BE2C (cell line): ENCODE data around the gene OR6C75.

Experiments used
- DNase-seq: peaks from one replicate; pipeline ENCODE4 v3.0.0-alpha.2; 2020
- H3K27me3 ChIP-seq: fragments of 250-450 bp; sonication (Bioruptor Pico); 2 replicates; pipeline ENCODE4 v1.5.1; 2020; ENCODE audit warnings: mild to moderate bottlenecking
- H3K36me3 ChIP-seq: fragments of 250-450 bp; sonication (Bioruptor Pico); 2 replicates; pipeline ENCODE4 v1.5.1; 2020; ENCODE audit warnings: mild to moderate bottlenecking
- H3K4me1 ChIP-seq: fragments of 250-450 bp; sonication (Bioruptor Pico); 2 replicates; pipeline ENCODE4 v1.5.1; 2020
- H3K4me3 ChIP-seq: 2 replicates; pipeline ENCODE4 v1.5.1; 2011; ENCODE audit warnings: low read depth, low read length
- H3K9me3 ChIP-seq: fragments of 250-450 bp; sonication (Bioruptor Pico); 2 replicates; pipeline ENCODE4 v1.5.1; 2020
- TF ChIP-seq, protein P1 (sequence below): IDR thresholded peaks from 2 replicates; pipeline ENCODE4 v1.5.1; 2012; ENCODE audit warnings: mild to moderate bottlenecking, low read depth, low read length

OR6C75 gene

DNA sequence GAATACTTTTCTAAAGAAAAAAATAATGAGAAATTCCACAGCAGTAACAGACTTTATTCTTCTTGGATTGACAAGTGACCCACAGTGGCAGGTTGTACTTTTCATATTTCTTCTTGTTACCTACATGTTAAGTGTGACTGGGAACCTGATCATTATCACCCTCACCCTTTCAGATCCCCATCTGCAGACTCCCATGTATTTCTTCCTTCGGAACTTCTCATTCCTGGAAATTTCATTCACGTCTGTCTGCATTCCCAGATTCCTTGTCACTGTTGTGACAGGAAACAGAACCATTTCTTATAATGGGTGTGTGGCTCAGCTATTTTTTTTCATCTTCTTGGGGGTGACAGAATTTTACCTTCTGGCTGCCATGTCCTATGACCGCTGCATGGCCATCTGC lies 2.3 kb downstream of the OR6C75 start:
- Histone ChIP-seq H3K4me1 (no peaks in the 10 kb centered on the region), H3K9me3 (no peaks in the 10 kb centered on the region), H3K36me3 (no peaks in the 10 kb centered on the region), H3K27me3 (no peaks in the 10 kb centered on the region), H3K4me3 (no peak overlapping the region)
- no peak for DNase-seq
- TF ChIP-seq, protein P1, sequence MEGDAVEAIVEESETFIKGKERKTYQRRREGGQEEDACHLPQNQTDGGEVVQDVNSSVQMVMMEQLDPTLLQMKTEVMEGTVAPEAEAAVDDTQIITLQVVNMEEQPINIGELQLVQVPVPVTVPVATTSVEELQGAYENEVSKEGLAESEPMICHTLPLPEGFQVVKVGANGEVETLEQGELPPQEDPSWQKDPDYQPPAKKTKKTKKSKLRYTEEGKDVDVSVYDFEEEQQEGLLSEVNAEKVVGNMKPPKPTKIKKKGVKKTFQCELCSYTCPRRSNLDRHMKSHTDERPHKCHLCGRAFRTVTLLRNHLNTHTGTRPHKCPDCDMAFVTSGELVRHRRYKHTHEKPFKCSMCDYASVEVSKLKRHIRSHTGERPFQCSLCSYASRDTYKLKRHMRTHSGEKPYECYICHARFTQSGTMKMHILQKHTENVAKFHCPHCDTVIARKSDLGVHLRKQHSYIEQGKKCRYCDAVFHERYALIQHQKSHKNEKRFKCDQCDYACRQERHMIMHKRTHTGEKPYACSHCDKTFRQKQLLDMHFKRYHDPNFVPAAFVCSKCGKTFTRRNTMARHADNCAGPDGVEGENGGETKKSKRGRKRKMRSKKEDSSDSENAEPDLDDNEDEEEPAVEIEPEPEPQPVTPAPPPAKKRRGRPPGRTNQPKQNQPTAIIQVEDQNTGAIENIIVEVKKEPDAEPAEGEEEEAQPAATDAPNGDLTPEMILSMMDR = no peak

DNA sequence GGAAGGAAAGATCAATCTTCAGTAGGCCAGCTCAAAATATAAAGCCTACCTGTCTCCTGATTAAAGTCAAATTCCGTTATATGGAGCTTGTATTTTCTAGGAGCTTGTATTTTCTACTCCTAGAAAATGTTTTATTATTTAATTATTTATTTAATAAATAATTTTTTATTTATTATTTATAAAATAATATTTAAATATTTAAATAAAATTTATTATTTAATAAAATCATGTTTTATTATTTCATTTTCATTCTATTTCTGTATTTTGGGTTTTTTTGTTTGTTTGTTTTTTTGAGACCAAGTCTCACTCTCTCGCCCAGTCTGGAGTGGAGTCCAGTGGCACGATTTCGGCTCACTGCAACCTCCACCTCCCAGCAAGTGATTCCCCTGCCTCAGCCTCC lies 9.7 kb downstream of the OR6C75 start:
- Histone ChIP-seq H3K27me3 (no peaks in the 10 kb centered on the region), H3K4me1 (no peaks in the 10 kb centered on the region), H3K36me3 (no peaks in the 10 kb centered on the region), H3K4me3 (no peak overlapping the region), H3K9me3 (no peaks in the 10 kb centered on the region)
- no peak for DNase-seq
- TF ChIP-seq, protein P1 = no peak

DNA sequence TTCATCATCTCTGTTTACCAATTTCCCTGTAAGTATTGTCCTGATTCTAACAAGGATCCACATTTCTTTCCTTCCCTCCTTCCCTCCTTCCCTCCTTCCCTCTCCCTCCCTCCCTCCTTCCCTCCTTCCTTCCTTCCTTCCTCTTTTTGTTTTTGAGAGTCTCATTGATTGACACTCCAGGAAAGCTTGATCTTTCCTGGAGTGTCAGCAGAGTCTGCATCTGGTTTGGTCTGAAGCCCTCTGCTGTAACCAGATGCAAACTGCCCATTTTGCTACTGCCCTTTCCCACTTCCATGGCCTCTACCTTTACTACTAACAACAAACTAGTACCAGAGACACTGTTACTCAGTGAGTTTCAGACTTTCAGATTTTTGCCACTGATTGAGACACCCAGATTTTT lies 23.1 kb downstream of the OR6C75 start:
- H3K27me3 ChIP-seq = no peaks in the 10 kb centered on the region
- H3K4me3 ChIP-seq = no peak overlapping the region
- TF ChIP-seq, protein P1 = no peak
- H3K9me3 ChIP-seq = no peaks in the 10 kb centered on the region
- H3K4me1 ChIP-seq = no peaks in the 10 kb centered on the region
- no peaks in the 10 kb centered on the region for H3K36me3 ChIP-seq
- DNase-seq = no peak

DNA sequence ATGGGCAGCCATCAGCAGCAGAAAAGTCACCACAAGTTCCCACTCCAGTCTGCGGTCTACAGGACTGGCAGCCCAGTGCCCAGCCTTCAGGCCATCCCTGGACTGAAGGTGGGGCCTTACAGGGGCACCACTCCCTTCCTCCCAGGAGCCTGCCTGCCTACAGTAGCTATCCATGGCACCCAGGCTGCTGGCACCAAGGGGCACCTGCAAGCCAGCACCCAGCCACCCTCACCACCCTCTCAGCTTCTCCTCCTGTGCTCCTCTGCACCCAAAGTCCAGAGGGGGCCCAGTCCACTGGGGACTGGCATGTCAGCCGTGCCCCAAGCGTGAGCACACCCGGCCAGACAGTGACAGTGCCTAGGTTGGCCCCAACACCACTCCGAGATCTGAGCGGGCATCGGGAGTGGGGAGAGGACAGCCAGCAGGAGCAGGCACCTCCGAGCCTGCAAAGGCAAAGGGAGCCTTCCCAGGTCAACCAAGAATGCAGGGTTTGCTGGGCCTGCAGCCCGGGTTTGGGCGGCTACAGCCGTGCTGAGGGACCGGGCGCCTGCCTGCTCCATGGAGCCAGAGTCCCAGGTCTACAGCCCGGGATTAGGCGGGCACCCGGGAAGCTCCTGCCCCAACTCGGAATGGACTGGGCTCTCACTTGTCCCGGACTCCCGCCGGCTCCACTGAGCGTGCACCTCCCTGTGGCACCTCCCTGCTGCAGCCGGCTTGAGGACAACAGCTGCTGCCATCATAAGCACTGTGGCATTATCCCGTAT lies 29.4 kb downstream of the OR6C75 start:
- H3K9me3 ChIP-seq = no peaks in the 10 kb centered on the region
- H3K4me3 ChIP-seq = no peak overlapping the region
- TF ChIP-seq, protein P1 = no peak
- DNase-seq = no peak
- no peaks in the 10 kb centered on the region for H3K36me3 ChIP-seq
- H3K4me1 ChIP-seq = no peaks in the 10 kb centered on the region
- no peaks in the 10 kb centered on the region for H3K27me3 ChIP-seq

DNA sequence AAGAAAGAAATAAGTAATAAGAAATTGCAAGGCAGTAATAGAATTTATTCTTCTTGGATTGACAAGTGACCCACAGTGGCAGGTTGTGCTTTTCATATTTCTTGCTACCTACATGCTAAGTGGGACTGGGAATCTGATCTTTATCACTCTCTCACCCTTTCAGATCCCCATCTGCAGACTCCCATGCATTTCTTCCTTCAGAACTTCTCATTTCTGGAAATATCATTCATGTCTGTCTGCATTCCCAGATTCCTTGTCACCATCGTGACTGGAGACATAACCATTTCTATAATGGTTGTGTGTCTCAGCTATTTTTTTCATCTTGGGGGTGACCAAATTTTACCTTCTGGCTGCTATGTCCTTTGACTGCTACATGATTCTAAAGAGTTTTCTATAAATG lies 33.6 kb downstream of the OR6C75 start:
- no peak for DNase-seq
- peaks cover 3% of the 10 kb centered on the region; the same call in 1 of the 2 replicates for H3K27me3 ChIP-seq
- no peaks in the 10 kb centered on the region for H3K9me3 ChIP-seq
- H3K36me3 ChIP-seq = no peaks in the 10 kb centered on the region
- no peak overlapping the region for H3K4me3 ChIP-seq
- TF ChIP-seq, protein P1 = no peak
- H3K4me1 ChIP-seq = no peaks in the 10 kb centered on the region

DNA sequence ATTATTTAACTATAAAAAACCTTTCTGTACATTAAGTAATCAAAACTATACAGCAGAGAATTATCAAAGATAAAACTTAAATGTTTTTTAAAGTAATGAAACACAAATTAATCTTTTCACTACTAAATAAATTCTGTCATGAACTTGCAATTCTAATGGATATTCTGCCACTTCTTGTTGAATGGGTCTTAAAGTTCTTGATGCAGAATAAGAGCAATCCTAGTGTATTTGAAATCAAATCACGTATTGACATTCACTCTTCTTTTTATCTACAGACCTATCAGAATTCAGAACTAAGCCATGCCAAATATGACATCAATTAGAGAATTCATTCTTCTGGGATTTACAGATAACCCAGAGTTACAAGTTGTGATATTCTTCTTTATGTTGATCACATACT lies 37.5 kb downstream of the OR6C75 start, which contains the start of gene OR6C65:
Gene OR6C65 (plus strand): TSS at position 301 of the 400 bp plus-strand sequence. CDS start 0 bp downstream, at position 301.
- TF ChIP-seq, protein P1 = no peak
- Histone ChIP-seq H3K4me3 (no peak within 1 kb of the TSS), H3K9me3 (no peaks in the 10 kb centered on the region), H3K27me3 (peaks cover 3% of the 10 kb centered on the region; the same call in 1 of the 2 replicates), H3K36me3 (no peaks in the 10 kb centered on the region), H3K4me1 (no peaks in the 10 kb centered on the region)
- DNase-seq = no peak
